HepG2 (cell line): ENCODE results near the gene ZNF514. TPM values are rescaled to one million over a fixed set of nuclear protein-coding genes. Genes with fewer than 3 reads are reported as not detected.

ENCODE experiments used
- BCL6 ChIP-seq: IDR thresholded peaks from 2 replicates; pipeline ENCODE4 v1.6.1; 2016; ENCODE audit warnings: missing genetic modification reagents, missing compliant biosample characterization
- CREM ChIP-seq, 2 experiments: sonication (generic) in 1 of 2; formaldehyde crosslinking in 1 of 2; IDR thresholded peaks; 2 replicates each; pipeline versions ENCODE4 v1.4.0 to v1.6.1; 2016 to 2020; ENCODE audit warnings: antibody characterized with exemption in 1 of 2, mild to moderate bottlenecking in 1 of 2, missing genetic modification reagents in 1 of 2
- DMAP1 ChIP-seq: IDR thresholded peaks from 2 replicates; pipeline ENCODE4 v1.6.1; 2016
- ERF ChIP-seq: IDR thresholded peaks from 2 replicates; pipeline ENCODE4 v1.6.1; 2018; ENCODE audit warnings: missing biosample characterization, missing genetic modification reagents
- ETV5 ChIP-seq: IDR thresholded peaks from 2 replicates; pipeline ENCODE4 v1.6.1; 2018; ENCODE audit warnings: missing biosample characterization, missing genetic modification reagents, inconsistent platforms, borderline replicate concordance
- HOXA7 ChIP-seq: sonication (generic); formaldehyde crosslinking; IDR thresholded peaks from 2 replicates; pipeline ENCODE4 v1.8.1; 2022; ENCODE audit warnings: mild to moderate bottlenecking, missing genetic modification reagents, moderate library complexity
- PHB2 ChIP-seq: fragments of 450-650 bp; IDR thresholded peaks from 2 replicates; pipeline ENCODE4 v1.6.1; 2018; ENCODE audit not compliant: partially characterized antibody
- RORA ChIP-seq: sonication (generic); formaldehyde crosslinking; IDR thresholded peaks from 2 replicates; pipeline ENCODE4 v1.5.0; 2020; ENCODE audit warnings: mild to moderate bottlenecking, missing genetic modification reagents, moderate library complexity
- SOX6 ChIP-seq, 2 experiments: fragments of 450-650 bp in 1 of 2; sonication (generic) in 1 of 2; formaldehyde crosslinking in 1 of 2; IDR thresholded peaks; 2 replicates each; pipeline versions ENCODE4 v1.4.0 to v1.6.1; 2017 to 2020; ENCODE audit warnings: antibody characterized with exemption in 1 of 2, mild to moderate bottlenecking in 1 of 2, missing genetic modification reagents in 1 of 2
- TBX3 ChIP-seq: fragments of 450-650 bp; IDR thresholded peaks from 2 replicates; pipeline ENCODE4 v1.6.1; 2017; ENCODE audit warnings: antibody characterized with exemption, mild to moderate bottlenecking, inconsistent platforms, borderline replicate concordance
- ZEB1 ChIP-seq: IDR thresholded peaks from 2 replicates; pipeline ENCODE4 v1.6.1; 2012; ENCODE audit warnings: mild to moderate bottlenecking, low read depth, inconsistent platforms; ENCODE audit not compliant: insufficient replicate concordance
- ZFY ChIP-seq: sonication (generic); formaldehyde crosslinking; IDR thresholded peaks from 2 replicates; pipeline ENCODE4 v1.4.0; 2020; ENCODE audit warnings: missing genetic modification reagents
- ZNF136 ChIP-seq: sonication (generic); formaldehyde crosslinking; IDR thresholded peaks from 2 replicates; pipeline ENCODE4 v1.8.1; 2022; ENCODE audit warnings: low read depth, mild to moderate bottlenecking, moderate library complexity, missing genetic modification reagents
- ZNF263 ChIP-seq: sonication (generic); formaldehyde crosslinking; IDR thresholded peaks from 2 replicates; pipeline ENCODE4 v1.4.0; 2020; ENCODE audit warnings: missing genetic modification reagents
- ZNF558 ChIP-seq: sonication (generic); formaldehyde crosslinking; IDR thresholded peaks from 2 replicates; pipeline ENCODE4 v1.9.0; 2022; ENCODE audit warnings: mild to moderate bottlenecking, missing genetic modification reagents, borderline replicate concordance
- ZNF672 ChIP-seq: sonication (generic); formaldehyde crosslinking; IDR thresholded peaks from 2 replicates; pipeline ENCODE4 v1.8.1; 2022; ENCODE audit warnings: missing genetic modification reagents
- ZNF7 ChIP-seq: IDR thresholded peaks from 2 replicates; pipeline ENCODE4 v1.6.1; 2016; ENCODE audit warnings: missing biosample characterization, missing genetic modification reagents
- ZNF780A ChIP-seq: sonication (generic); formaldehyde crosslinking; IDR thresholded peaks from 2 replicates; pipeline ENCODE4 v1.8.0; 2022; ENCODE audit warnings: mild to moderate bottlenecking, missing genetic modification reagents, moderate library complexity
- ZSCAN9 ChIP-seq: IDR thresholded peaks from 2 replicates; pipeline ENCODE4 v1.6.1; 2016; ENCODE audit warnings: borderline replicate concordance
- polyA plus RNA-seq, 8 experiments: library from polyadenylated mRNA; depleted of rRNA in 3 of 8; stranded (reverse) in 7 of 8; unstranded in 1 of 8; fragments of >200 nt; fragmentation: Illumina TruSeq in 4 of 8; extraction: Trizol in 4 of 8; gene quantifications; 2 replicates each; pipeline versions ENCODE4 v1.2.1 to v1.2.3, GENCODE V29; 2011 to 2016; ENCODE audit warnings: low read depth in 4 of 8, missing spikeins in 1 of 8, mixed read lengths in 1 of 8; ENCODE audit not compliant: insufficient read depth in 1 of 8
- total RNA-seq, 5 experiments: library from RNA; depleted of rRNA; stranded (reverse); fragments of >200 nt; fragmentation: Illumina TruSeq; extraction: Trizol; gene quantifications; 2 replicates each; pipeline ENCODE4 v1.2.3, GENCODE V29; 2016; ENCODE audit warnings: low read depth in 1 of 5
- TF ChIP-seq, protein P1 (sequence below): IDR thresholded peaks from 2 replicates; pipeline ENCODE4 v1.6.1; 2016; ENCODE audit warnings: mild to moderate bottlenecking, missing biosample characterization, missing genetic modification reagents
- TF ChIP-seq, protein P2 (sequence below): IDR thresholded peaks from 2 replicates; pipeline ENCODE4 v1.6.1; 2016; ENCODE audit warnings: low read depth, missing genetic modification reagents, missing compliant biosample characterization
- TF ChIP-seq, protein P3 (sequence below): sonication (generic); formaldehyde crosslinking; IDR thresholded peaks from 2 replicates; pipeline ENCODE4 v1.5.1; 2020; ENCODE audit warnings: missing genetic modification reagents, mild to moderate bottlenecking, borderline replicate concordance
- TF ChIP-seq, protein P4 (sequence below): sonication (generic); formaldehyde crosslinking; IDR thresholded peaks from 2 replicates; pipeline ENCODE4 v1.5.1; 2020; ENCODE audit warnings: mild to moderate bottlenecking, missing genetic modification reagents, moderate library complexity

ZNF514 gene
- total and polyA plus RNA-seq, 2 of the 13 experiments (the other 11 are each of a cell fraction or from before 2014, with no cell fraction given), result 15.2 to 18.7 TPM

DNA sequence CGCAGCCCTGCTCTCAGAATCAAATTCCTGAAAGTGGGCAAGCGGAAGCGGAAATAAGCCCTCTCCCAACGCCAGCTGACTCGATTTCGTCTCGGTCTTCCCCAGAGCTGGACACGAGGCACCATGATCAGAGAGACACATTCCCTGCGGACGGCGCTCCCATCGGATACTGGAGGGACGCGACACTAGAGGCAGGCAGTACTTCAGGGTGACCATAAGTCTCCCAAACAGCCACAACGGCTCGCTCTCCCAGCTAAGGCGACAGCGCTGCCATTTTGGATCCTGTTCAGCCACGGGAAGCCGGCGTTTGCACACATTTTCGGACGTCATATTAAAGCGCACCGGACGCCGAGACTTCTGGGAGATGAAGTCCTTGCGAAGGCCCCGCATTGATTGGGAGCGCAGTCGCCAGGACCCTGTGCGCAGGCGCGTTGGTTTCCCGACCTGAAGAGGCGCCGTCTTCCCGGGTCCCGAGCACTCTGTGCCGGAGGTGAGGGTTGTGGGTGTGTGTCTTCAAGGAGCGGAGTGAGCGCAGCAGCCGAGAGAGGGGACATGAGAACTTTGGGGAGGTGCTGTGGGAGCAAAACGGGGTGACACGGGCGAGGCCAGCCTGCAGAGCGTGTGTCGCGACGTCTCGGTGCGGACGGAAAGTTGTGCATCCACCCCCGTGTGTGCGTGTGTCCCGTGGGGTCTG lies 5.9 kb upstream of the ZNF514 start, which contains the start of gene ZNF2 (continued):
- 0 out of 2 replicates have a peak, but pooled peaks have one; percentile 37 for TF ChIP-seq ZNF263 (CRISPR knock-in tag)
- TF ChIP-seq ZNF136, result no peak
- peak; percentile 83 for TF ChIP-seq ZFY (CRISPR knock-in tag)
- TF ChIP-seq TBX3, result no peak
- TF ChIP-seq, protein P1, sequence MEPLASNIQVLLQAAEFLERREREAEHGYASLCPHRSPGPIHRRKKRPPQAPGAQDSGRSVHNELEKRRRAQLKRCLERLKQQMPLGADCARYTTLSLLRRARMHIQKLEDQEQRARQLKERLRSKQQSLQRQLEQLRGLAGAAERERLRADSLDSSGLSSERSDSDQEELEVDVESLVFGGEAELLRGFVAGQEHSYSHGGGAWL (CRISPR knock-in tag), result peak; percentile 89
- TF ChIP-seq ZNF780A (CRISPR knock-in tag), result peak; percentile 87; the same call in 1 of the 2 replicates
- TF ChIP-seq BCL6, result peak; percentile 57; the same call in 1 of the 2 replicates
- peak; percentile 98 for TF ChIP-seq DMAP1
- 0 out of 2 replicates have a peak, but pooled peaks have one; percentile 52 for TF ChIP-seq HOXA7
- no peak for TF ChIP-seq ZNF672 (CRISPR knock-in tag)
- TF ChIP-seq ETV5 (CRISPR knock-in tag), result peak; percentile 66
- TF ChIP-seq ZEB1, result no peak
- no peak for TF ChIP-seq SOX6 (IDR thresholded peaks at IDR 0.05)
- TF ChIP-seq SOX6 (CRISPR knock-in tag; IDR thresholded peaks at IDR 0.05), result peak; percentile 57
- TF ChIP-seq, protein P2, sequence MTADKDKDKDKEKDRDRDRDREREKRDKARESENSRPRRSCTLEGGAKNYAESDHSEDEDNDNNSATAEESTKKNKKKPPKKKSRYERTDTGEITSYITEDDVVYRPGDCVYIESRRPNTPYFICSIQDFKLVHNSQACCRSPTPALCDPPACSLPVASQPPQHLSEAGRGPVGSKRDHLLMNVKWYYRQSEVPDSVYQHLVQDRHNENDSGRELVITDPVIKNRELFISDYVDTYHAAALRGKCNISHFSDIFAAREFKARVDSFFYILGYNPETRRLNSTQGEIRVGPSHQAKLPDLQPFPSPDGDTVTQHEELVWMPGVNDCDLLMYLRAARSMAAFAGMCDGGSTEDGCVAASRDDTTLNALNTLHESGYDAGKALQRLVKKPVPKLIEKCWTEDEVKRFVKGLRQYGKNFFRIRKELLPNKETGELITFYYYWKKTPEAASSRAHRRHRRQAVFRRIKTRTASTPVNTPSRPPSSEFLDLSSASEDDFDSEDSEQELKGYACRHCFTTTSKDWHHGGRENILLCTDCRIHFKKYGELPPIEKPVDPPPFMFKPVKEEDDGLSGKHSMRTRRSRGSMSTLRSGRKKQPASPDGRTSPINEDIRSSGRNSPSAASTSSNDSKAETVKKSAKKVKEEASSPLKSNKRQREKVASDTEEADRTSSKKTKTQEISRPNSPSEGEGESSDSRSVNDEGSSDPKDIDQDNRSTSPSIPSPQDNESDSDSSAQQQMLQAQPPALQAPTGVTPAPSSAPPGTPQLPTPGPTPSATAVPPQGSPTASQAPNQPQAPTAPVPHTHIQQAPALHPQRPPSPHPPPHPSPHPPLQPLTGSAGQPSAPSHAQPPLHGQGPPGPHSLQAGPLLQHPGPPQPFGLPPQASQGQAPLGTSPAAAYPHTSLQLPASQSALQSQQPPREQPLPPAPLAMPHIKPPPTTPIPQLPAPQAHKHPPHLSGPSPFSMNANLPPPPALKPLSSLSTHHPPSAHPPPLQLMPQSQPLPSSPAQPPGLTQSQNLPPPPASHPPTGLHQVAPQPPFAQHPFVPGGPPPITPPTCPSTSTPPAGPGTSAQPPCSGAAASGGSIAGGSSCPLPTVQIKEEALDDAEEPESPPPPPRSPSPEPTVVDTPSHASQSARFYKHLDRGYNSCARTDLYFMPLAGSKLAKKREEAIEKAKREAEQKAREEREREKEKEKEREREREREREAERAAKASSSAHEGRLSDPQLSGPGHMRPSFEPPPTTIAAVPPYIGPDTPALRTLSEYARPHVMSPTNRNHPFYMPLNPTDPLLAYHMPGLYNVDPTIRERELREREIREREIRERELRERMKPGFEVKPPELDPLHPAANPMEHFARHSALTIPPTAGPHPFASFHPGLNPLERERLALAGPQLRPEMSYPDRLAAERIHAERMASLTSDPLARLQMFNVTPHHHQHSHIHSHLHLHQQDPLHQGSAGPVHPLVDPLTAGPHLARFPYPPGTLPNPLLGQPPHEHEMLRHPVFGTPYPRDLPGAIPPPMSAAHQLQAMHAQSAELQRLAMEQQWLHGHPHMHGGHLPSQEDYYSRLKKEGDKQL (CRISPR knock-in tag), result no peak; the same call in 1 of the 2 replicates
- TF ChIP-seq, protein P3, sequence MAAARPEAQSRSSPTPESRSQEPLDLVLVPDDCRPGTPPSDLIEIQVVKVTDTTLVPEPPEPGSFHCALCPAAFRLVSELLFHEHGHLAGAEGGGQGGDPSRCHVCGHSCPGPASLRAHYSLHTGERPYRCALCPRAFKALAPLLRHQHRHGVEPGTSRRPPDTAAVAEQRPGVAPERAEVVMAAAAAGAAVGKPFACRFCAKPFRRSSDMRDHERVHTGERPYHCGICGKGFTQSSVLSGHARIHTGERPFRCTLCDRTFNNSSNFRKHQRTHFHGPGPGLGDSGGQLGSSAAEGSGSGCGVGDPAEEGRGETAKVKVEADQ (CRISPR knock-in tag), result peak; percentile 83
- TF ChIP-seq, protein P4, sequence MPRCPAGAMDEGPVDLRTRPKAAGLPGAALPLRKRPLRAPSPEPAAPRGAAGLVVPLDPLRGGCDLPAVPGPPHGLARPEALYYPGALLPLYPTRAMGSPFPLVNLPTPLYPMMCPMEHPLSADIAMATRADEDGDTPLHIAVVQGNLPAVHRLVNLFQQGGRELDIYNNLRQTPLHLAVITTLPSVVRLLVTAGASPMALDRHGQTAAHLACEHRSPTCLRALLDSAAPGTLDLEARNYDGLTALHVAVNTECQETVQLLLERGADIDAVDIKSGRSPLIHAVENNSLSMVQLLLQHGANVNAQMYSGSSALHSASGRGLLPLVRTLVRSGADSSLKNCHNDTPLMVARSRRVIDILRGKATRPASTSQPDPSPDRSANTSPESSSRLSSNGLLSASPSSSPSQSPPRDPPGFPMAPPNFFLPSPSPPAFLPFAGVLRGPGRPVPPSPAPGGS, result peak; percentile 60
- peak; percentile 98 for TF ChIP-seq ERF (CRISPR knock-in tag)
- TF ChIP-seq PHB2, result no peak
- TF ChIP-seq ZNF558, result peak; percentile 89; the same call in 1 of the 2 replicates
- no peak for TF ChIP-seq RORA (CRISPR knock-in tag)
- TF ChIP-seq CREM (IDR thresholded peaks at IDR 0.05), result peak; percentile 100
- TF ChIP-seq CREM (CRISPR knock-in tag; IDR thresholded peaks at IDR 0.05), result peak; percentile 85; the same call in 1 of the 2 replicates
- TF ChIP-seq ZSCAN9, result peak; percentile 77
- no peak for TF ChIP-seq ZNF7 (CRISPR knock-in tag)
